ENCODE data around the gene FAM131B.
A peak's percentile ranks its signal among the peaks of the same experiment; 100 is the strongest.

FAM131B gene

DNA sequence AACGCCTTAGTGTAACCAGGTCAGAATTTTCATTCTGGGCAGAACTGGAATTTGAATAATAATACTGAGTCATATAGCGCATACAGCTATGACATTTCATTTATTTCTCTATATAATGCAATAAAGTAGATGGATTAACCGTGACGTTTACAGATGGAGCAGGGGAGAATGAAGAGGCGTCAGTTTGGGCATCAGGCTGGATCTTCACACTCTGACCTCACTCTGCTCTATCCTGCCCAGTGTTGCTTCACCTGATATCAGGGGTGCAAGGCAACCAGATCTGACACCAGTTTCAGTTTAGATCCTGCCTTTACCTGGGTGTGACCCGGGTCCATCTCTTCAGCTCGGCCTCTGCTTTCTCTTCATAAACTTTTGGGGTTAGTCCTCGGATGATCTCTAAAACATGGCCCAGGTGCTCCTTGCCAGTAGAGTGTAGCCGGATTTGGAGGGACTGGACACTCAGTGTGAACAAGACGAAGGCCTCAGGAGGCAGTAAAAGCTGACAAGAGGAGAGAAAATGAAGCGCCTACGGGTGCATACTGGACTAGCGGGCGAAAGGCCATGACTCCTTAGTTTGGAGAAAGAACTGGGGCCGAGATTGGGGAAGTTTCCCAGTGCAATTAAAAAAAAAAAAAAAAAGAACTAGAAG lies 17.2 kb upstream of the FAM131B start:
- no peaks in the 10 kb centered on the region for H3K9me2 ChIP-seq (replicated peaks; ENCODE audit: control insufficient read depth, low read length)
- no peaks in the 10 kb centered on the region for H3K36me3 ChIP-seq (ENCODE audit: control insufficient read depth, low read length)
- no peak overlapping the region for H3K27ac ChIP-seq (ENCODE audit: low read depth, low read length)
- no peaks in the 10 kb centered on the region for H3K9me3 ChIP-seq (ENCODE audit: control insufficient read depth, insufficient read depth, low read length)
- no peaks in the 10 kb centered on the region for H3F3A ChIP-seq (ENCODE audit: control insufficient read depth, insufficient read depth)
- peaks cover 26% of the 10 kb centered on the region for H3K4me1 ChIP-seq (ENCODE audit: control insufficient read depth, low read length)
- peak overlapping the region; percentile 98 for H3K4me3 ChIP-seq (ENCODE audit: low read length)
- H3K79me2 ChIP-seq (ENCODE audit: control insufficient read depth, low read length), result no peaks in the 10 kb centered on the region
- peaks cover 6% of the 10 kb centered on the region; the same call in 1 of the 2 replicates for H4K20me1 ChIP-seq (ENCODE audit: control insufficient read depth, insufficient read depth, low read depth, low read length)
- TF ChIP-seq, protein P1, sequence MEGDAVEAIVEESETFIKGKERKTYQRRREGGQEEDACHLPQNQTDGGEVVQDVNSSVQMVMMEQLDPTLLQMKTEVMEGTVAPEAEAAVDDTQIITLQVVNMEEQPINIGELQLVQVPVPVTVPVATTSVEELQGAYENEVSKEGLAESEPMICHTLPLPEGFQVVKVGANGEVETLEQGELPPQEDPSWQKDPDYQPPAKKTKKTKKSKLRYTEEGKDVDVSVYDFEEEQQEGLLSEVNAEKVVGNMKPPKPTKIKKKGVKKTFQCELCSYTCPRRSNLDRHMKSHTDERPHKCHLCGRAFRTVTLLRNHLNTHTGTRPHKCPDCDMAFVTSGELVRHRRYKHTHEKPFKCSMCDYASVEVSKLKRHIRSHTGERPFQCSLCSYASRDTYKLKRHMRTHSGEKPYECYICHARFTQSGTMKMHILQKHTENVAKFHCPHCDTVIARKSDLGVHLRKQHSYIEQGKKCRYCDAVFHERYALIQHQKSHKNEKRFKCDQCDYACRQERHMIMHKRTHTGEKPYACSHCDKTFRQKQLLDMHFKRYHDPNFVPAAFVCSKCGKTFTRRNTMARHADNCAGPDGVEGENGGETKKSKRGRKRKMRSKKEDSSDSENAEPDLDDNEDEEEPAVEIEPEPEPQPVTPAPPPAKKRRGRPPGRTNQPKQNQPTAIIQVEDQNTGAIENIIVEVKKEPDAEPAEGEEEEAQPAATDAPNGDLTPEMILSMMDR (IDR thresholded peaks at IDR 0.05; ENCODE audit: low read depth, low read length, poor library complexity, severe bottlenecking), result no peak
- no peak for TF ChIP-seq EZH2phosphoT487 (IDR thresholded peaks at IDR 0.05; ENCODE audit: borderline replicate concordance, low read length)
- peak overlapping the region; percentile 98 for H3K4me2 ChIP-seq (ENCODE audit: low read length)
- peaks cover 17% of the 10 kb centered on the region for H3K27me3 ChIP-seq (ENCODE audit: control insufficient read depth, low read length)

DNA sequence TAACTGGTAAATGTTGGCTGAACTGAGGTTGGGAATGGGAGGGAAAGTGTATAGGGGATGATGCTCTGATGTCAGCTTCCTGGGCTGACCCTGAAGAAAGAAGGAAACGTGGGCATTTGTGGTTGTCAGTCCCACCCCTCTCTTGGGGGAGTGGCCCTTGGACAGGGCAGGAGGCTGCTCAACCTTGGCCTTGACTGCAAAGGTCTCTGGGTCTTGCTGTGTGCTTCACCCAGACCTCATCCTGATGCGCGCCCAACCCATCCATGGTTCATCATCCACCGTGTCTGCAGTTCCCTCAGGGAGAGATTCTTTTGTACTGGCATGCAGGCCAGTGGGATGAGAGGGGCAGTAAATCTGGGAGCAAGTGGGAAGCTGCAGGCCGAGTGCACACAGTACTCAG lies 13.9 kb upstream of the FAM131B start:
- H3F3A ChIP-seq (ENCODE audit: control insufficient read depth, insufficient read depth), result no peaks in the 10 kb centered on the region
- H3K4me2 ChIP-seq (ENCODE audit: low read length), result no peak overlapping the region
- no peaks in the 10 kb centered on the region for H3K36me3 ChIP-seq (ENCODE audit: control insufficient read depth, low read length)
- no peaks in the 10 kb centered on the region for H3K9me3 ChIP-seq (ENCODE audit: control insufficient read depth, insufficient read depth, low read length)
- H3K27me3 ChIP-seq (ENCODE audit: control insufficient read depth, low read length), result peaks cover 1% of the 10 kb centered on the region
- H3K4me3 ChIP-seq (ENCODE audit: low read length), result no peak overlapping the region
- no peak overlapping the region for H3K27ac ChIP-seq (ENCODE audit: low read depth, low read length)
- peaks cover 29% of the 10 kb centered on the region for H3K4me1 ChIP-seq (ENCODE audit: control insufficient read depth, low read length)
- H4K20me1 ChIP-seq (ENCODE audit: control insufficient read depth, insufficient read depth, low read depth, low read length), result no peaks in the 10 kb centered on the region
- H3K79me2 ChIP-seq (ENCODE audit: control insufficient read depth, low read length), result no peaks in the 10 kb centered on the region
- no peaks in the 10 kb centered on the region for H3K9me2 ChIP-seq (replicated peaks; ENCODE audit: control insufficient read depth, low read length)
- no peak for TF ChIP-seq EZH2phosphoT487 (IDR thresholded peaks at IDR 0.05; ENCODE audit: borderline replicate concordance, low read length)
- TF ChIP-seq, protein P1 (IDR thresholded peaks at IDR 0.05; ENCODE audit: low read depth, low read length, poor library complexity, severe bottlenecking), result no peak

DNA sequence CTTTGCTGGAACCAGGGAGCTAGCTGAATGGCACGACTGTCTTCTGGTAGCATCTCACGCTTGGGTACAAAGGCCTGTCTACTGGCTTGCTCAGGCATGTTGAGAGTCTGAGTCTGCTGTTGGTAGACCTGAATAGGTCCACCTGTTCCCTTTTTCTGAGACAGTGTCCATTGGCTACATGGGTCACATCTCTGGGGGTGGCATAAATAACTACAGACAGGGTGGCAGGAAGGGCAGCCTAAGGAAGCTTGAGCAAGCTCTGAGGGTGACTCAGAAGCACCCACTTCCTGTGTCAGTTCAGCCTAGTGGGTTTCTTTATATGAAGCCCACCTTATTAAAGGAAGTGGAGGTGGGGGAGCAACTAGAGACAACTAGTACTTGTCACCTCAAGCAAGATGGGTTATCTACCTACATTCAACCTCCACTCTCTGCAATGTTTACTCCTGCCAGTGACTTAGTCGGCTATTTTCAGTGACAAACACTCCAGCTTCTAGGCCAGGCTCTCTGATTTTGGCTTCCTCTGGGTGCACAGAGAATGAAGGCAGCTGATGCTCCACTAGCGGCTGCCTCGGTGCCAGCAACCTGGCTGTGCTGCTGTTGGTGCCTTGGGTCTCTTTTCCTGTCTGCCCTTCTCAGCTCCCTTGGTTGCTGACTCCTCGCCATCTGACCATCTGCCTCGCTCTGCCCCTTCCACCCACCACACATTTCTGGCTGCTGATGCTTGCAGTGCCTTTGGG lies 13.0 kb upstream of the FAM131B start:
- Histone ChIP-seq H3K36me3 (ENCODE audit: control insufficient read depth, low read length) (no peaks in the 10 kb centered on the region), H3K4me3 (ENCODE audit: low read length) (peak overlapping the region; percentile 0; the same call in 1 of the 2 replicates), H3K9me2 (replicated peaks; ENCODE audit: control insufficient read depth, low read length) (no peaks in the 10 kb centered on the region), H3K27me3 (ENCODE audit: control insufficient read depth, low read length) (no peaks in the 10 kb centered on the region), H3K79me2 (ENCODE audit: control insufficient read depth, low read length) (no peaks in the 10 kb centered on the region), H3K27ac (ENCODE audit: low read depth, low read length) (no peak overlapping the region), H3K9me3 (ENCODE audit: control insufficient read depth, insufficient read depth, low read length) (no peaks in the 10 kb centered on the region), H3K4me2 (ENCODE audit: low read length) (peak overlapping the region; percentile 26), H3K4me1 (ENCODE audit: control insufficient read depth, low read length) (peaks cover 29% of the 10 kb centered on the region), H4K20me1 (ENCODE audit: control insufficient read depth, insufficient read depth, low read depth, low read length) (no peaks in the 10 kb centered on the region), H3F3A (ENCODE audit: control insufficient read depth, insufficient read depth) (no peaks in the 10 kb centered on the region)
- TF ChIP-seq, protein P1 (IDR thresholded peaks at IDR 0.05; ENCODE audit: low read depth, low read length, poor library complexity, severe bottlenecking), result no peak
- TF ChIP-seq EZH2phosphoT487 (IDR thresholded peaks at IDR 0.05; ENCODE audit: borderline replicate concordance, low read length), result no peak

Measured in DOHH2 (cell line).